H1 (cell line): ENCODE results near the gene HRH3. TPM values are rescaled to one million over a fixed set of nuclear protein-coding genes. Genes with fewer than 3 reads are reported as not detected.

Experiments
- BACH1 ChIP-seq: IDR thresholded peaks from 2 replicates; pipeline ENCODE4 v1.6.1; 2012; ENCODE audit warnings: low read length, improper control_type of control experiment
- FOSL1 ChIP-seq: IDR thresholded peaks from 2 replicates; pipeline ENCODE4 v1.6.1; 2011; ENCODE audit warnings: mild to moderate bottlenecking, low read depth, low read length, moderate library complexity; ENCODE audit not compliant: insufficient read depth
- POU5F1 ChIP-seq: IDR thresholded peaks from 2 replicates; pipeline ENCODE4 v1.6.1; 2011; ENCODE audit warnings: low read depth, mild to moderate bottlenecking, low read length, moderate library complexity
- SAP30 ChIP-seq: fragments of 300-600 bp; sonication (generic); IDR thresholded peaks from 2 replicates; pipeline ENCODE4 v1.7.1; 2012; ENCODE audit warnings: low read length, moderate library complexity, mild to moderate bottlenecking, inconsistent platforms; ENCODE audit not compliant: insufficient read depth, insufficient replicate concordance
- SIRT6 ChIP-seq: IDR thresholded peaks from one replicate; pipeline ENCODE4 v1.7.1; 2012; ENCODE audit warnings: low read length, inconsistent platforms
- SIX5 ChIP-seq: IDR thresholded peaks from 2 replicates; pipeline ENCODE4 v1.6.1; 2011; ENCODE audit warnings: mild to moderate bottlenecking, low read depth, low read length
- SRF ChIP-seq: IDR thresholded peaks from 2 replicates; pipeline ENCODE4 v1.6.1; 2011; ENCODE audit warnings: mild to moderate bottlenecking, low read depth, low read length, moderate library complexity
- TAF1 ChIP-seq: IDR thresholded peaks from 2 replicates; pipeline ENCODE4 v1.6.1; 2011; ENCODE audit warnings: mild to moderate bottlenecking, low read depth, low read length
- ZNF274 ChIP-seq: IDR thresholded peaks from 2 replicates; pipeline ENCODE4 v1.7.0; 2012; ENCODE audit warnings: low read length, borderline replicate concordance; ENCODE audit errors: extremely low read depth
- polyA plus RNA-seq, 7 experiments: library from polyadenylated mRNA; depleted of rRNA in 3 of 7; stranded (reverse) in 5 of 7; unstranded in 2 of 7; fragments of >200 nt in 5 of 7; fragments of 200-250 nt in 2 of 7; gene quantifications; 1 replicate in 5 of 7; 2 replicates in 1 of 7; 4 replicates in 1 of 7; pipeline versions ENCODE4 v1.2.1 to v1.2.3, GENCODE V29; 2011 to 2013; ENCODE audit warnings: missing spikeins in 2 of 7, mixed read lengths in 2 of 7
- total RNA-seq: library from RNA; stranded (reverse); fragmentation: NEBNext Ultra II Directional; extraction: Animal tissue kit (Norgen Biotek cat#: 25700); gene quantifications from 2 replicates; pipeline ENCODE4 v1.2.1, GENCODE V29; 2021
- TF ChIP-seq, protein P1 (sequence below): IDR thresholded peaks from 2 replicates; pipeline ENCODE4 v1.6.1; 2011; ENCODE audit warnings: low read depth, mild to moderate bottlenecking, low read length; ENCODE audit not compliant: insufficient read depth

HRH3 gene
- total and polyA plus RNA-seq, 2 of the 8 experiments (the other 6 are each of a cell fraction or from before 2014, with no cell fraction given) = 2.0 to 4.5 TPM

DNA sequence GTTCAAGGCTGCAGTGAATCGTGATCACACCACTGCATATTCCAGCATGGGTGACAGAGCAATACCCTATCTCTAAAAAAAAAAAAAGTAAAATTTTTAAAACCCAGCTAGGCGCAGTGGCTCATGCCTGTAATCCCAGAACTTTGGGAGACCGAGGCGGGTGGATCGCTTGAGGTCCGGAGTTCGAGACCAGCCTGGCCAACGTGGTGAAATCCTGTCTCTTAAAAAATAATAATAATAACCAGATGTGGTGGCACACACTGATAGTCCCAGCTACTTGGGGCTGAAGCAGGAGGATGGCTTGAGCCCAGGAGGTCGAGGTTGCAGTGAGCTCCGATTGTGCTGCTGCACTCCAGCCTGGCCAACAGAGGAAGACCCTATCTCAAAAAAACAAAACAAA lies 23.8 kb downstream of the HRH3 start (continued):
- TF ChIP-seq BACH1 = no peak
- TF ChIP-seq ZNF274 = no peak
- no peak for TF ChIP-seq TAF1
- TF ChIP-seq, protein P1, sequence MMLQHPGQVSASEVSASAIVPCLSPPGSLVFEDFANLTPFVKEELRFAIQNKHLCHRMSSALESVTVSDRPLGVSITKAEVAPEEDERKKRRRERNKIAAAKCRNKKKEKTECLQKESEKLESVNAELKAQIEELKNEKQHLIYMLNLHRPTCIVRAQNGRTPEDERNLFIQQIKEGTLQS = no peak
- no peak for TF ChIP-seq SRF
- no peak for TF ChIP-seq POU5F1
- TF ChIP-seq SAP30 = no peak
- TF ChIP-seq FOSL1 = no peak
- no peak for TF ChIP-seq SIX5
- TF ChIP-seq SIRT6 = no peak
- TF ChIP-seq, all 59 proteins: peak for 0
